ENCODE results near the gene PCNX2. TPM values are rescaled to one million over a fixed set of nuclear protein-coding genes. Genes with fewer than 3 reads are reported as not detected.

Gene PCNX2
- total and polyA plus RNA-seq, 2 experiments from 2014 or later: 42.9 to 88.3 TPM

DNA sequence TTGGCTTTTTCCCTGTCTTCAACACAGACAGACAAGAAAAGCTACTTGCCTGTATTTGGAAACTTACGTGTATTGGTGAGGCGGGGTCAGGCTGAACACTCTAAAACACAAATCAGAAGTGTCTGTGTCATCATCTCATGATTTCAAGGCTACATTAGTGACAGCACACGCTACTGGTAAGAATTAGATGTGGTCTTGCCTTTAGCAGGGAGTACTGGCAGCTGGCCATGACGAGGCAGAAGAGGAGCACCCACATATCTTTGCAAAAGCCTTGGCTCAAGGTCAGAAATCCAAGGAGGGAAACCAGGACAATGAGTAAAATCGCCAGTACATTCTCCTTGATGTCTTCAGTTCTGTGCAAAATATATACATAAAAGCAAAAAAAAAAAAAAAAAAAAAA is 77.7 kb downstream of the PCNX2 start (continued):
- TF ChIP-seq, protein P1, sequence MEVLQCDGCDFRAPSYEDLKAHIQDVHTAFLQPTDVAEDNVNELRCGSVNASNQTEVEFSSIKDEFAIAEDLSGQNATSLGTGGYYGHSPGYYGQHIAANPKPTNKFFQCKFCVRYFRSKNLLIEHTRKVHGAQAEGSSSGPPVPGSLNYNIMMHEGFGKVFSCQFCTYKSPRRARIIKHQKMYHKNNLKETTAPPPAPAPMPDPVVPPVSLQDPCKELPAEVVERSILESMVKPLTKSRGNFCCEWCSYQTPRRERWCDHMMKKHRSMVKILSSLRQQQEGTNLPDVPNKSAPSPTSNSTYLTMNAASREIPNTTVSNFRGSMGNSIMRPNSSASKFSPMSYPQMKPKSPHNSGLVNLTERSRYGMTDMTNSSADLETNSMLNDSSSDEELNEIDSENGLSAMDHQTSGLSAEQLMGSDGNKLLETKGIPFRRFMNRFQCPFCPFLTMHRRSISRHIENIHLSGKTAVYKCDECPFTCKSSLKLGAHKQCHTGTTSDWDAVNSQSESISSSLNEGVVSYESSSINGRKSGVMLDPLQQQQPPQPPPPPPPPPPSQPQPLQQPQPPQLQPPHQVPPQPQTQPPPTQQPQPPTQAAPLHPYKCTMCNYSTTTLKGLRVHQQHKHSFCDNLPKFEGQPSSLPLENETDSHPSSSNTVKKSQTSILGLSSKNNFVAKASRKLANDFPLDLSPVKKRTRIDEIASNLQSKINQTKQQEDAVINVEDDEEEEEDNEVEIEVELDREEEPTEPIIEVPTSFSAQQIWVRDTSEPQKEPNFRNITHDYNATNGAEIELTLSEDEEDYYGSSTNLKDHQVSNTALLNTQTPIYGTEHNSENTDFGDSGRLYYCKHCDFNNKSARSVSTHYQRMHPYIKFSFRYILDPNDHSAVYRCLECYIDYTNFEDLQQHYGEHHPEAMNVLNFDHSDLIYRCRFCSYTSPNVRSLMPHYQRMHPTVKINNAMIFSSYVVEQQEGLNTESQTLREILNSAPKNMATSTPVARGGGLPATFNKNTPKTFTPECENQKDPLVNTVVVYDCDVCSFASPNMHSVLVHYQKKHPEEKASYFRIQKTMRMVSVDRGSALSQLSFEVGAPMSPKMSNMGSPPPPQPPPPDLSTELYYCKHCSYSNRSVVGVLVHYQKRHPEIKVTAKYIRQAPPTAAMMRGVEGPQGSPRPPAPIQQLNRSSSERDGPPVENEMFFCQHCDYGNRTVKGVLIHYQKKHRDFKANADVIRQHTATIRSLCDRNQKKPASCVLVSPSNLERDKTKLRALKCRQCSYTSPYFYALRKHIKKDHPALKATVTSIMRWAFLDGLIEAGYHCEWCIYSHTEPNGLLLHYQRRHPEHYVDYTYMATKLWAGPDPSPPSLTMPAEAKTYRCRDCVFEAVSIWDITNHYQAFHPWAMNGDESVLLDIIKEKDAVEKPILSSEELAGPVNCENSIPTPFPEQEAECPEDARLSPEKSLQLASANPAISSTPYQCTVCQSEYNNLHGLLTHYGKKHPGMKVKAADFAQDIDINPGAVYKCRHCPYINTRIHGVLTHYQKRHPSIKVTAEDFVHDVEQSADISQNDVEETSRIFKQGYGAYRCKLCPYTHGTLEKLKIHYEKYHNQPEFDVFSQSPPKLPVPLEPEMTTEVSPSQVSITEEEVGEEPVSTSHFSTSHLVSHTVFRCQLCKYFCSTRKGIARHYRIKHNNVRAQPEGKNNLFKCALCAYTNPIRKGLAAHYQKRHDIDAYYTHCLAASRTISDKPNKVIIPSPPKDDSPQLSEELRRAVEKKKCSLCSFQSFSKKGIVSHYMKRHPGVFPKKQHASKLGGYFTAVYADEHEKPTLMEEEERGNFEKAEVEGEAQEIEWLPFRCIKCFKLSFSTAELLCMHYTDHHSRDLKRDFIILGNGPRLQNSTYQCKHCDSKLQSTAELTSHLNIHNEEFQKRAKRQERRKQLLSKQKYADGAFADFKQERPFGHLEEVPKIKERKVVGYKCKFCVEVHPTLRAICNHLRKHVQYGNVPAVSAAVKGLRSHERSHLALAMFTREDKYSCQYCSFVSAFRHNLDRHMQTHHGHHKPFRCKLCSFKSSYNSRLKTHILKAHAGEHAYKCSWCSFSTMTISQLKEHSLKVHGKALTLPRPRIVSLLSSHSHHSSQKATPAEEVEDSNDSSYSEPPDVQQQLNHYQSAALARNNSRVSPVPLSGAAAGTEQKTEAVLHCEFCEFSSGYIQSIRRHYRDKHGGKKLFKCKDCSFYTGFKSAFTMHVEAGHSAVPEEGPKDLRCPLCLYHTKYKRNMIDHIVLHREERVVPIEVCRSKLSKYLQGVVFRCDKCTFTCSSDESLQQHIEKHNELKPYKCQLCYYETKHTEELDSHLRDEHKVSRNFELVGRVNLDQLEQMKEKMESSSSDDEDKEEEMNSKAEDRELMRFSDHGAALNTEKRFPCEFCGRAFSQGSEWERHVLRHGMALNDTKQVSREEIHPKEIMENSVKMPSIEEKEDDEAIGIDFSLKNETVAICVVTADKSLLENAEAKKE (CRISPR knock-in tag; IDR thresholded peaks at IDR 0.05): no peak
- TF ChIP-seq JUNB (IDR thresholded peaks at IDR 0.05; ENCODE audit: unreplicated experiment) (no peak), POLR2AphosphoS5 (IDR thresholded peaks at IDR 0.05; ENCODE audit: low read depth) (no peak), REST (IDR thresholded peaks at IDR 0.05; ENCODE audit: unreplicated experiment) (no peak)

DNA sequence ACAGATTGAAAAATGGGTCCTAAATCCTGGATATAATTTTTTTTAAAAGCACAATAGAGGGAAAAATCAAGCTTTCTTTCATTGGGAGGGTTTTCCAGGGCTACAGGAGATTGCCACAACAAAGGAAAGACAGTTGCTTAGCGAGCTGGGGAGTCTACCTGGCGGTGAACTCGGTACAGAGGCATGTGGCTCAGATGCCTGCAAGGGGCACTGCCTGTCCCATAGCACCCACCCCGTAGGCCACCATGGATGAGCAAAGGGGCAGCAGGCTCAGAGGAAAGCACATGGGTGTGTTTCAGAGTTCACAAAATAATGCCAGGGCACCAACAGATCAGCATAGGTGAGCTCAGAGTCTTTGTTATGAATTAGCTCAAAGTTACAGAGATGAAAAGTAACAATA is 79.5 kb downstream of the PCNX2 start:
- no peaks in the 10 kb centered on the region; the same call in 1 of the 2 replicates for H3K9me2 ChIP-seq (ENCODE audit: insufficient read depth)
- no peak overlapping the region for H3K4me2 ChIP-seq
- H3K4me3 Mint-ChIP-seq: no peak overlapping the region
- ATAC-seq (peak; percentile 64), DNase-seq (ENCODE audit: low spot score) (no peak)
- H3K4me1 ChIP-seq (ENCODE audit: insufficient read depth): peaks cover 26% of the 10 kb centered on the region; the same call in 1 of the 2 replicates
- no peak overlapping the region for H2AFZ ChIP-seq
- H3K79me2 ChIP-seq (replicated peaks; ENCODE audit: insufficient read depth): no peaks in the 10 kb centered on the region; the same call in 1 of the 2 replicates
- H3K27me3 ChIP-seq (ENCODE audit: insufficient read depth): no peaks in the 10 kb centered on the region
- H3K27me3 Mint-ChIP-seq (ENCODE audit: insufficient read depth, low read depth, poor library complexity): peaks cover 3% of the 10 kb centered on the region
- no peaks in the 10 kb centered on the region for H3F3A ChIP-seq (replicated peaks; ENCODE audit: low read depth)
- 0 out of 2 replicates have a peak, but pooled peaks cover 10% of the 10 kb centered on the region for H4K20me1 ChIP-seq (replicated peaks; ENCODE audit: insufficient read depth)
- H3K4me1 Mint-ChIP-seq: peaks cover 20% of the 10 kb centered on the region
- peaks cover 5% of the 10 kb centered on the region; the same call in 2 of the 3 replicates for H3K9me3 Mint-ChIP-seq
- H3K36me3 Mint-ChIP-seq (ENCODE audit: low read depth): peaks cover 32% of the 10 kb centered on the region
- peaks cover 25% of the 10 kb centered on the region for H3K36me3 ChIP-seq (ENCODE audit: insufficient read depth)
- no peak overlapping the region; the same call in 1 of the 2 replicates for H3K27ac Mint-ChIP-seq
- no peak overlapping the region for H3K27ac ChIP-seq (ENCODE audit: low read depth)
- H3K4me3 ChIP-seq: no peak overlapping the region
- TF ChIP-seq, protein P2, sequence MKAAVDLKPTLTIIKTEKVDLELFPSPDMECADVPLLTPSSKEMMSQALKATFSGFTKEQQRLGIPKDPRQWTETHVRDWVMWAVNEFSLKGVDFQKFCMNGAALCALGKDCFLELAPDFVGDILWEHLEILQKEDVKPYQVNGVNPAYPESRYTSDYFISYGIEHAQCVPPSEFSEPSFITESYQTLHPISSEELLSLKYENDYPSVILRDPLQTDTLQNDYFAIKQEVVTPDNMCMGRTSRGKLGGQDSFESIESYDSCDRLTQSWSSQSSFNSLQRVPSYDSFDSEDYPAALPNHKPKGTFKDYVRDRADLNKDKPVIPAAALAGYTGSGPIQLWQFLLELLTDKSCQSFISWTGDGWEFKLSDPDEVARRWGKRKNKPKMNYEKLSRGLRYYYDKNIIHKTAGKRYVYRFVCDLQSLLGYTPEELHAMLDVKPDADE (IDR thresholded peaks at IDR 0.05): no peak
- TF ChIP-seq ZNF331 (CRISPR knock-in tag; IDR thresholded peaks at IDR 0.05; ENCODE audit: low read depth): no peak
- TF ChIP-seq NANOG (IDR thresholded peaks at IDR 0.05; ENCODE audit: borderline replicate concordance): no peak
- no peak for TF ChIP-seq STAT1 (IDR thresholded peaks at IDR 0.05; ENCODE audit: unreplicated experiment)
- TF ChIP-seq POLR2AphosphoS5 (IDR thresholded peaks at IDR 0.05; ENCODE audit: low read depth): no peak
